GM13977 (cell line): Measurements from ENCODE around the gene EXOC4.

Experiments used
- DNase-seq: peaks from one replicate; pipeline ENCODE4 v3.0.0; 2012; ENCODE audit warnings: low spot score
- in situ Hi-C: fragments of 300-500 bp; cut with MboI; formaldehyde crosslinking; loops from one replicate; pipeline ENCODE4 v1.12.0; 2022; ENCODE audit warnings: low sequenced_read_pairs, low pct_unique_long_range_greater_than_20kb, mixed read lengths, inconsistent platforms; ENCODE audit not compliant: unreplicated experiment
- TF ChIP-seq, protein P1 (sequence below): IDR thresholded peaks from 2 replicates; pipeline ENCODE4 v1.5.1; 2012; ENCODE audit warnings: mild to moderate bottlenecking, control low read depth; ENCODE audit not compliant: insufficient read depth; ENCODE audit errors: extremely low read depth, missing control alignments

EXOC4 gene

GRCh38 chr7:133252506-133252857 lies 396 bp upstream of the EXOC4 start:
- no peak for DNase-seq
- in situ Hi-C loops = no loop called here
- TF ChIP-seq, protein P1, sequence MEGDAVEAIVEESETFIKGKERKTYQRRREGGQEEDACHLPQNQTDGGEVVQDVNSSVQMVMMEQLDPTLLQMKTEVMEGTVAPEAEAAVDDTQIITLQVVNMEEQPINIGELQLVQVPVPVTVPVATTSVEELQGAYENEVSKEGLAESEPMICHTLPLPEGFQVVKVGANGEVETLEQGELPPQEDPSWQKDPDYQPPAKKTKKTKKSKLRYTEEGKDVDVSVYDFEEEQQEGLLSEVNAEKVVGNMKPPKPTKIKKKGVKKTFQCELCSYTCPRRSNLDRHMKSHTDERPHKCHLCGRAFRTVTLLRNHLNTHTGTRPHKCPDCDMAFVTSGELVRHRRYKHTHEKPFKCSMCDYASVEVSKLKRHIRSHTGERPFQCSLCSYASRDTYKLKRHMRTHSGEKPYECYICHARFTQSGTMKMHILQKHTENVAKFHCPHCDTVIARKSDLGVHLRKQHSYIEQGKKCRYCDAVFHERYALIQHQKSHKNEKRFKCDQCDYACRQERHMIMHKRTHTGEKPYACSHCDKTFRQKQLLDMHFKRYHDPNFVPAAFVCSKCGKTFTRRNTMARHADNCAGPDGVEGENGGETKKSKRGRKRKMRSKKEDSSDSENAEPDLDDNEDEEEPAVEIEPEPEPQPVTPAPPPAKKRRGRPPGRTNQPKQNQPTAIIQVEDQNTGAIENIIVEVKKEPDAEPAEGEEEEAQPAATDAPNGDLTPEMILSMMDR = no peak

GRCh38 chr7:133253519-133253875 lies 619 bp downstream of the EXOC4 start:
- TF ChIP-seq, protein P1 = no peak
- no peak for DNase-seq
- in situ Hi-C loops = no loop called here

DNA sequence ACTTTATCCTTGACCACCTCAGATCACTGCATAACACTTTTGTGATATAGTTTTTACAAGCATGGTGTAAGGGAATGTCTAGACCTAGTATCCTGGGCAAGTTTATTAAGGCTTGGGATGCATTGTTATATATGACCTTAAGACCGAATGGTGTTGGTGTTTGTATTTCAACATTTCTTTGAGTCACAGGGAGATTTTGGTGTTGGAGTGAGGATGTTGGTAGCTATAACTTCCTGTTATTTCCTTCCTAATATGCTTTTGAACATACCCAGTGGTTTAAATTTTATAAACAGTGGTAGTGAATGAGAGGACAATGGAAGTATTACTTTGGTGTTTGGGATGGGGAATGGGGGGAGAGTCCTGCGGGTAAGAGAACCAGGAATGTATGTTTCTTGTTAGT lies 2.6 kb downstream of the EXOC4 start:
- in situ Hi-C loops = no loop called here
- TF ChIP-seq, protein P1 = no peak
- no peak for DNase-seq

DNA sequence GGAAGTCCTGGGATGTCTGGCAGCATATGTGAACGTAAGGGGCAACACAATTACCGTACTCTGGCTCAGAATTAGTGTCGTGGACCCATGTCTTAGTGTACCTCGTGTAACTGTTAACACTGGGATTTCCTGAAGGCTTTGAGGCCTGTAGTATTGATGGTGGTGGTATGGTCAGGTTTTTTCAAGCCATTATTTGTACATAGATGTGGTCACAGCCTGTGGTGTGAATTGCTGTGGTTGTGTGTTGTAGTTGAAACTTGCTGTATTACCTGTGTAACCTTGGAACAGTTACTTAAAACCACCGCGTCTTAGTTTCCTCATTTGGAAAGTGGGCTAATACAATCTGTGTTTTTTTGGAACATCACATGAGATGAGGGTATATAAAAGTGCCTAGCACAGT lies 5.3 kb downstream of the EXOC4 start:
- DNase-seq = no peak
- in situ Hi-C loops = no loop called here
- TF ChIP-seq, protein P1 = no peak

DNA sequence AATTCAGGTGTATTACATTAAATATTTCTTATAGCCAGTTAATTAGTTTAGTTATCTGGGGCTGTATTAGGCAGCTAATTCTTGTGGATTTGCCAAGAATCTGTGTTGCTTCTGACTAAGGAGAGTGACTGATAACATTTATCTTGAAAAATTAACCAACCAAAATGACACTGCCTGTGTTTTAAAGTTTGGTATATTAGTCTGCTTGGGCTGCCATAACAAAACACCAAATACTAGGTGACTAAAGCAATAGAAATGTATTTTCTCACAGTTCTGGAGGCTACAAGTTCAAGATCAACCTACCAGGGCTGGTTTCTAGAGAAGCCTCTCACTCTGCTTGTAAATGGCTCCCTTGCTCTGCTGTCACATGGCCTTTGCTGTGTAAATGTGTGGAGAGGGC lies 12.9 kb downstream of the EXOC4 start:
- TF ChIP-seq, protein P1 = no peak
- in situ Hi-C loops = no loop called here
- no peak for DNase-seq

GRCh38 chr7:133268355-133268754 lies 15.5 kb downstream of the EXOC4 start:
- in situ Hi-C loops = no loop called here
- DNase-seq = no peak
- TF ChIP-seq, protein P1 = no peak

DNA sequence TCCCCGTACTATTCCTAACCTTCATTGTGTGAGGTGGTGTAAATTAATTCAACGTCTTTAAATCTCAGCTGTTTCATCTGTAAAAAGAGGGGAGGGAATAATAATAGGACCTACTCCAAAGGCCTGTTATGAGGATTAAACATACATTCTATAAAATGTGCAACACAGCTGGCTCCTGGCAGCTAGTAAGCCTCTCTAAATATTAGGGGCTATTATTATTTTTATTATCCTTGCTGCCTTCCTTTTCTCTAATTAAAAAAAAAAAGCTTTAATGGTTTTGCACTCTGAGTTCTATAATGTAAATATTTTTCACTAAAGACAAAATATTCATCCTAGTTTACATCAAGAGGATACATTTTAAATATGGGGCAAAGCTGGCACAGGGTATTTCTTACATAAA lies 19.5 kb downstream of the EXOC4 start:
- in situ Hi-C loops = no loop called here
- TF ChIP-seq, protein P1 = no peak
- DNase-seq = no peak
